Ovary (tissue), 9 donors: ENCODE data around the gene SLAIN2. TPM values are rescaled to one million over a fixed set of nuclear protein-coding genes. Genes with fewer than 3 reads are reported as not detected.

Experiments
- DNase-seq, 5 donors: peaks; one replicate each; pipeline ENCODE4 v3.0.0-alpha.2; 2019 to 2020
- H3K27ac ChIP-seq, 2 donors: fragments of 200-600 bp; one replicate each; pipeline versions ENCODE4 v1.5.1 to v1.8.0; 2019 to 2022
- H3K27me3 ChIP-seq: fragments of 200-600 bp; one replicate; pipeline ENCODE4 v1.8.0; 2022
- H3K36me3 ChIP-seq: fragments of 200-600 bp; sonication (generic); one replicate; pipeline ENCODE4 v1.5.1; 2019
- H3K4me1 ChIP-seq: one replicate; pipeline ENCODE4 v1.8.1; 2013; ENCODE audit warnings: mild to moderate bottlenecking, moderate library complexity; ENCODE audit not compliant: insufficient read depth
- H3K4me3 ChIP-seq: fragments of 200-600 bp; sonication (generic); one replicate; pipeline ENCODE4 v1.5.1; 2017
- H3K9me3 ChIP-seq, 2 donors: fragments of 200-600 bp in 1 of 2; sonication (generic) in 1 of 2; one replicate each; pipeline versions ENCODE4 v1.5.1 to v1.8.1; 2013 to 2019; ENCODE audit warnings: mild to moderate bottlenecking in 1 of 2, moderate library complexity in 1 of 2
- EP300 ChIP-seq: sonication (generic); formaldehyde crosslinking; IDR thresholded peaks from one replicate; pipeline ENCODE4 v1.6.1; 2017; ENCODE audit warnings: antibody characterized with exemption
- POLR2A ChIP-seq: fragments of 450-650 bp; IDR thresholded peaks from one replicate; pipeline ENCODE4 v1.6.1; 2017; ENCODE audit warnings: antibody characterized with exemption, mild to moderate bottlenecking, moderate library complexity
- WGBS, 3 donors: extraction: QIAGEN DNeasy Blood & Tissue Kit in 1 of 3; methylation state at CpG; one replicate each; pipeline versions ENCODE4 v1.1.5 to v1.1.7; 2013 to 2017; 5-methylcytosine and 5-hydroxymethylcytosine counted together
- intact Hi-C, 4 donors: fragments of 100-400 bp; cut with DNase I; formaldehyde crosslinking; loops; one replicate each; pipeline versions ENCODE4 v1.11.0 to v1.15.1; 2022 to 2023
- polyA plus RNA-seq, 2 donors: library from polyadenylated mRNA; stranded (reverse); fragments of 200-250 nt in 1 of 2; fragments of 350-450 nt in 1 of 2; fragmentation: Illumina TruSeq in 1 of 2; extraction: RNeasy Lipid Tissue Mini Kit (QIAGEN cat#74804) in 1 of 2; gene quantifications; one replicate each; pipeline ENCODE4 v1.2.3, GENCODE V29; 2013 to 2014
- total RNA-seq, 7 donors: library from RNA; depleted of rRNA in 2 of 7; stranded (reverse); fragments of >200 nt in 2 of 7; fragmentation: NEBNext Ultra II Directional in 3 of 7; extraction: Animal tissue kit (Norgen Biotek cat#: 25700) in 3 of 7; gene quantifications; one replicate each; pipeline versions ENCODE4 v1.1.0 to v1.2.4, GENCODE V29; 2016 to 2023
- TF ChIP-seq, protein P1 (sequence below), 3 donors: fragments of 450-650 bp in 2 of 3; fragments of 200-600 bp in 1 of 3; IDR thresholded peaks; one replicate each; pipeline versions ENCODE4 v1.5.1 to v1.8.0; 2016 to 2022; ENCODE audit warnings: antibody characterized with exemption in 3 of 3, mild to moderate bottlenecking in 1 of 3
- donor health status: DM: no; HTN: no; CAD: no; lungs with moderate emphysema.
- donor health status: DM: no; HTN: no; CAD: no.
- donor health status: Bipolar disorder and iron deficiency.
- donor health status: DM: yes; HTN: yes; CAD: no.
- donor health status: DM: no; HTN: no; CAD: no.
- donor health status: DM: yes; HTN: yes; CAD: no.

The SLAIN2 gene
- total and polyA plus RNA-seq, 9 donors, result 38.2 to 133 (median 81.7) TPM

DNA sequence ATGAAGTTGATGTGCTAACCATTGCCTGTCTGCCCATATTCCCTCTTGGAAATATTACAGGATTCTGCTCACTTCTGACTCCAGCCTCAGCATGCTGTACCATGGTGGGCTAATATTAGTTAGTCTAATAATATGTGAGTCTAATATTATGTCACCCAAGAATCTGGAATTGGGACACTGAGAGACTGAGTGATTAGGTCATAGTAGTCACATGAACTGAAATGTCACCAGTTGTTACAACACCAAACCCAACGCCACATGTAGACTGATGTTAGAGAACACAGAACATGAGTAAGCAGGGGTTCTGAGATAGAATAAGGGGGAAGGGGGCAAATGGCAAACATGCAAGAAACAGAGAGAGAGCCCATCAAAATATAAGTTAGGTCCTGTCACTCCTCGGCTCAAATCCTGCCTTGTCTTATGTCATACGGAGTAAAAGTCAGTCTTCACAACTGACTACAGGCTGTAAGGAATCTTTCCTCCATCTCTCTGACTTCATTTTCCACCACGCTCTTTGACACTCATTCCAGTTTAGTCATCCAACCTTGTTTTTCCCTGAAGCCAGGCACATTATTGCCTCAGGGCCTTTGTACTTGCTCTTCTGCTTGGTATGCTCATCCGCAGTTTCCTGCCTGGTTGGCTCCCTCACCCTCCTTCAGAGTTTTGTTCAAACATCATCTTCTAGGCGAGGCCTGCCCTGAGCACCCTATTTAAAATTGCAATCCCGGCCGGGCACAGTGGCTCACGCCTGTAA is 9.6 kb upstream of the SLAIN2 start:
- no peak for TF ChIP-seq EP300
- TF ChIP-seq, protein P1, sequence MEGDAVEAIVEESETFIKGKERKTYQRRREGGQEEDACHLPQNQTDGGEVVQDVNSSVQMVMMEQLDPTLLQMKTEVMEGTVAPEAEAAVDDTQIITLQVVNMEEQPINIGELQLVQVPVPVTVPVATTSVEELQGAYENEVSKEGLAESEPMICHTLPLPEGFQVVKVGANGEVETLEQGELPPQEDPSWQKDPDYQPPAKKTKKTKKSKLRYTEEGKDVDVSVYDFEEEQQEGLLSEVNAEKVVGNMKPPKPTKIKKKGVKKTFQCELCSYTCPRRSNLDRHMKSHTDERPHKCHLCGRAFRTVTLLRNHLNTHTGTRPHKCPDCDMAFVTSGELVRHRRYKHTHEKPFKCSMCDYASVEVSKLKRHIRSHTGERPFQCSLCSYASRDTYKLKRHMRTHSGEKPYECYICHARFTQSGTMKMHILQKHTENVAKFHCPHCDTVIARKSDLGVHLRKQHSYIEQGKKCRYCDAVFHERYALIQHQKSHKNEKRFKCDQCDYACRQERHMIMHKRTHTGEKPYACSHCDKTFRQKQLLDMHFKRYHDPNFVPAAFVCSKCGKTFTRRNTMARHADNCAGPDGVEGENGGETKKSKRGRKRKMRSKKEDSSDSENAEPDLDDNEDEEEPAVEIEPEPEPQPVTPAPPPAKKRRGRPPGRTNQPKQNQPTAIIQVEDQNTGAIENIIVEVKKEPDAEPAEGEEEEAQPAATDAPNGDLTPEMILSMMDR (IDR thresholded peaks at IDR 0.05), result no peak
- no peak for TF ChIP-seq POLR2A
- intact Hi-C loops, result no loop called here
- no peak for DNase-seq
- Histone ChIP-seq H3K4me3 (no peak overlapping the region), H3K4me1 (no peaks in the 10 kb centered on the region), H3K27ac (no peak overlapping the region), H3K36me3 (no peaks in the 10 kb centered on the region), H3K27me3 (no peaks in the 10 kb centered on the region), H3K9me3 (no peaks in the 10 kb centered on the region)
- 92 to 98% (median 95%) methylated on average over 9 of the region's 9 CpGs for WGBS, 3 donors

DNA sequence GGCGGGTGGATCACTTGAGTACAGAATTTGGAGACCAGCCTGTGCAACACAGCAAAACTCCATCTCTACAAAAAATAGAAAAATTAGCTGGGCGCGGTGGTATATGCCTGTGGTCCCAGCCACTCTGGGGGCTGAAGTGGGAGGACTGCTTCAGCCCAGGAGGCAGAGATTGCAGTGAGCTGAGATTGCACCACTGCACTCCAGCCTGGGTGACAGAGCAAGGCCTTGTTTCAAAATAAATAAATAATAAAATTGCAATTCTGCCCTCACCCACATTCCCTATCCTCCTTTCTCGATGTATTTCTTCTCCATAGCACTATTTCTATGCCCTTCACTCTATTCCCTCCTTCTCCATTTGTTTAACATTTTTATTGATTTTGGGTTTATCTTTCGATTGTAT is 8.7 kb upstream of the SLAIN2 start:
- no peaks in the 10 kb centered on the region for H3K9me3 ChIP-seq
- no peak overlapping the region for H3K27ac ChIP-seq
- no peak for TF ChIP-seq POLR2A
- TF ChIP-seq, protein P1 (IDR thresholded peaks at IDR 0.05), result no peak
- no peak for TF ChIP-seq EP300
- no peaks in the 10 kb centered on the region for H3K4me1 ChIP-seq
- H3K36me3 ChIP-seq, result no peaks in the 10 kb centered on the region
- H3K27me3 ChIP-seq, result no peaks in the 10 kb centered on the region
- no peak for DNase-seq
- no peak overlapping the region for H3K4me3 ChIP-seq
- WGBS, 3 donors, result 95% methylated on average over 5 of the region's 5 CpGs
- intact Hi-C loops, result no loop called here

DNA sequence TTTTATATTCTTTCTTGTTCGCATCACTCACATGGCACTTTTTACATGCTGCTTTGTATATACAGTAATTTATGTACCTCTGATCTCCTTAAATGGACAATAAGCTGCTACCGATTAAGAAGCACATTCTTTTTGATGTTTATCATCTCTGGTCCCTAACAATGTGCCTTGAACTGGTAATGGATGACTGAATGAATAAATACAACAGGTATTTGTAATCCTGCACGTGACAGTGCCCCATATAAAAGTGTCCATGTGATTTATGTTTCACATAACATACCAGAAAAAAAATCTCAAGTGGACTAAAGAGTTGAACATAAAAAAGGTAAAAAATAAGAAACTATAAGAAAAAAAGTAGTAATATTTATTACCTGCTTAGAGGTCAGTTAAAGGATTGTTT is 7.7 kb upstream of the SLAIN2 start:
- intact Hi-C loops, result no loop called here
- TF ChIP-seq, protein P1 (IDR thresholded peaks at IDR 0.05), result no peak
- TF ChIP-seq EP300 (no peak), POLR2A (no peak)
- no peak for DNase-seq
- no peaks in the 10 kb centered on the region for H3K27me3 ChIP-seq
- no peaks in the 10 kb centered on the region for H3K4me1 ChIP-seq
- WGBS, 3 donors, result 57 to 60% (median 57%) methylated on average over 3 of the region's 3 CpGs
- no peaks in the 10 kb centered on the region for H3K36me3 ChIP-seq
- H3K4me3 ChIP-seq, result no peak overlapping the region
- H3K27ac ChIP-seq, result no peak overlapping the region
- no peaks in the 10 kb centered on the region for H3K9me3 ChIP-seq

DNA sequence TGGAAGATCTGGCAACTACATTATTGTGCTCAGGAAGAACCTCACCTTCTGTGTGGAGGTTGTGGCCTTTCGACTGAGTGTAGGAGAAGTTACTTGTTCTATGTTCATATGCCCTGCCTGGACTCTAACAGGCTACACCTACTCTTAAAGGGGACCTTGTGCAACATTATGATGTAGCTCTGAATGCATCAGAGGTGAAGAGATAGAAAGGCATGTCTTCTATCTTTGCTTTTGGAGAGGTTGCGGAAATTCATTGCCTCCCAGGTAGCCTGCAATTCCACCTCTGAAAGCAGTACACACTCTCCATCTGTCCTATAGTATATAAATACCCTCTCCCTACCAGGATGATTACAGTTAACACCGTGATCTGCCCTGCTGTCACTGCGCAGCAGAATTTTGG is 7.1 kb upstream of the SLAIN2 start:
- TF ChIP-seq, protein P1 (IDR thresholded peaks at IDR 0.05), result no peak
- TF ChIP-seq EP300, result no peak
- TF ChIP-seq POLR2A, result no peak
- Histone ChIP-seq H3K4me3 (no peak overlapping the region), H3K27ac (no peak overlapping the region), H3K4me1 (no peaks in the 10 kb centered on the region), H3K36me3 (no peaks in the 10 kb centered on the region), H3K27me3 (no peaks in the 10 kb centered on the region), H3K9me3 (no peaks in the 10 kb centered on the region)
- no peak for DNase-seq
- 93 to 97% (median 96%) methylated on average over 4 of the region's 4 CpGs for WGBS, 3 donors
- intact Hi-C loops, result no loop called here
